Right lobe of liver (tissue), 6 donors: Measurements from ENCODE around the gene PSIP1. TPM values are rescaled to one million over a fixed set of nuclear protein-coding genes. Genes with fewer than 3 reads are reported as not detected.
"Not testable (repeated sequence)": the region's sequence is repeated elsewhere in the genome, so short reads cannot be mapped to it uniquely, and the experiment has no call there.

Experiments used
- ATAC-seq, 4 donors: fragments of 200-7000 bp; cut with Tn5 transposase; one replicate each; pipeline ENCODE4 v1.9.1; 2020; ENCODE audit warnings: mild to moderate bottlenecking in 4 of 4, moderate library complexity in 4 of 4
- DNase-seq, 3 donors: peaks; one replicate each; pipeline ENCODE4 v3.0.0-alpha.2; 2020
- H3K27ac ChIP-seq, 3 donors: fragments of 200-600 bp; one replicate each; pipeline ENCODE4 v1.8.0; 2022
- H3K27me3 ChIP-seq, 2 donors: fragments of 200-600 bp; one replicate each; pipeline ENCODE4 v1.8.0; 2022
- H3K36me3 ChIP-seq, 4 donors: fragments of 200-600 bp; sonication (generic) in 1 of 4; one replicate each; pipeline versions ENCODE4 v1.5.1 to v1.8.0; 2017 to 2022; ENCODE audit warnings: control low read depth in 1 of 4
- H3K4me1 ChIP-seq, 4 donors: fragments of 200-600 bp; sonication (generic) in 1 of 4; one replicate each; pipeline versions ENCODE4 v1.5.1 to v1.8.0; 2017 to 2022; ENCODE audit warnings: control low read depth in 1 of 4
- H3K4me3 ChIP-seq, 3 donors: fragments of 200-600 bp; one replicate each; pipeline ENCODE4 v1.8.0; 2022
- H3K9me3 ChIP-seq, 4 donors: fragments of 200-600 bp; sonication (generic) in 1 of 4; one replicate each; pipeline versions ENCODE4 v1.5.1 to v1.8.0; 2017 to 2022; ENCODE audit warnings: control low read depth in 1 of 4
- CTCF ChIP-seq, 4 donors: fragments of 200-600 bp in 3 of 4; fragments of 450-650 bp in 1 of 4; IDR thresholded peaks; one replicate each; pipeline versions ENCODE4 v1.5.1 to v1.8.0; 2016 to 2022; ENCODE audit warnings: antibody characterized with exemption in 4 of 4, mild to moderate bottlenecking in 2 of 4
- POLR2A ChIP-seq: fragments of 450-650 bp; IDR thresholded peaks from one replicate; pipeline ENCODE4 v1.6.1; 2017; ENCODE audit warnings: antibody characterized with exemption, mild to moderate bottlenecking
- WGBS: methylation state at CpG from one replicate; pipeline ENCODE4 v1.1.6; 2018; ENCODE audit warnings: low coverage, low lambda C conversion rate; ENCODE audit not compliant: insufficient coverage; ENCODE audit errors: missing lambda C conversion rate; 5-methylcytosine and 5-hydroxymethylcytosine counted together
- intact Hi-C, 2 donors: fragments of 100-400 bp; cut with DNase I; formaldehyde crosslinking; loops; one replicate each; pipeline versions ENCODE4 v1.11.2 to v1.14.1; 2022
- total RNA-seq, 6 experiments: library from RNA; depleted of rRNA in 2 of 6; stranded (reverse); fragments of >200 nt in 2 of 6; fragmentation: NEBNext Ultra II Directional in 3 of 6; extraction: Animal tissue kit (Norgen Biotek cat#: 25700) in 3 of 6; gene quantifications; one replicate each; pipeline versions ENCODE4 v1.1.0 to v1.2.4, GENCODE V29; 2016 to 2023
- donor health status: DM: no; HTN: yes; CAD: no.
- donor health status: DM: no; HTN: no; CAD: no.
- donor health status: DM: no; HTN: no; CAD: no.
- donor health status: DM: no; HTN: yes; CAD: no.
- donor health status: DM: no; HTN: yes; CAD: no.

The PSIP1 gene
- total RNA-seq, 6 experiments from 2014 or later, result 8.4 to 19.0 (median 12.0) TPM

- Histone ChIP-seq H3K36me3 (peaks cover 0 to 23% (median 6%) of the 10 kb centered on the region in 4 donors), H3K27me3 (no peaks in the 10 kb centered on the region), H3K9me3 (no peaks in the 10 kb centered on the region), H3K4me1 (no peaks in the 10 kb centered on the region), H3K27ac (no peak overlapping the region), H3K4me3 (no peak overlapping the region)
- DNase-seq (no peak), ATAC-seq (no peak)
- TF ChIP-seq CTCF (IDR thresholded peaks at IDR 0.05) (no peak), POLR2A (no peak)
- WGBS, result 97% methylated on average over 7 of the region's 7 CpGs
- intact Hi-C loops, result no loop called here
Observed at GRCh38 chr9:15438891-15439290, 71.9 kb downstream of the PSIP1 start.

GRCh38 chr9:15433661-15434060 lies 77.1 kb downstream of the PSIP1 start:
- intact Hi-C loops, result no loop called here
- no peak overlapping the region for H3K4me3 ChIP-seq
- ATAC-seq, result no peak
- TF ChIP-seq POLR2A (no peak), CTCF (IDR thresholded peaks at IDR 0.05) (no peak)
- no peak overlapping the region for H3K27ac ChIP-seq
- peaks cover 0 to 15% (median 3%) of the 10 kb centered on the region in 4 donors for H3K36me3 ChIP-seq
- no peaks in the 10 kb centered on the region for H3K9me3 ChIP-seq
- H3K27me3 ChIP-seq, result no peaks in the 10 kb centered on the region
- DNase-seq, result no peak
- WGBS, result 72% methylated on average over 3 of the region's 3 CpGs
- H3K4me1 ChIP-seq, result peaks cover 0 to 7% (median 0%) of the 10 kb centered on the region in 4 donors

- 58% methylated on average over 4 of the region's 4 CpGs for WGBS
- Histone ChIP-seq H3K4me3 (no peak overlapping the region), H3K36me3 (peaks cover 0 to 15% (median 3%) of the 10 kb centered on the region in 4 donors), H3K27ac (no peak overlapping the region), H3K9me3 (no peaks in the 10 kb centered on the region), H3K27me3 (no peaks in the 10 kb centered on the region), H3K4me1 (peaks cover 0 to 7% (median 0%) of the 10 kb centered on the region in 4 donors)
- TF ChIP-seq CTCF (IDR thresholded peaks at IDR 0.05) (no peak), POLR2A (no peak)
- ATAC-seq, result no peak
- no peak for DNase-seq
- intact Hi-C loops, result no loop called here
Observed at GRCh38 chr9:15433191-15433590, 77.6 kb downstream of the PSIP1 start.

- H3K27me3 ChIP-seq, result no peaks in the 10 kb centered on the region
- H3K9me3 ChIP-seq, result no peaks in the 10 kb centered on the region
- WGBS, result 56% methylated on average over 3 of the region's 5 CpGs
- intact Hi-C loops, result no loop called here
- peaks cover 0 to 13% (median 3%) of the 10 kb centered on the region in 4 donors for H3K36me3 ChIP-seq
- ATAC-seq (peak; percentile 67 to 84 (median 80)), DNase-seq (no peak)
- H3K4me3 ChIP-seq, result no peak overlapping the region
- TF ChIP-seq POLR2A (no peak), CTCF (IDR thresholded peaks at IDR 0.05) (no peak)
- H3K4me1 ChIP-seq, result peaks cover 0 to 7% (median 0%) of the 10 kb centered on the region in 4 donors
- H3K27ac ChIP-seq, result no peak overlapping the region
Observed at GRCh38 chr9:15430920-15431844, 79.6 kb downstream of the PSIP1 start.

GRCh38 chr9:15427702-15428101 lies 83.1 kb downstream of the PSIP1 start:
- H3K4me3 ChIP-seq, H3K27me3 ChIP-seq, DNase-seq, intact Hi-C loops, ATAC-seq, H3K9me3 ChIP-seq, H3K27ac ChIP-seq: not testable (repeated sequence)
- peaks cover 0 to 17% (median 0%) of the 10 kb centered on the region in 4 donors for H3K4me1 ChIP-seq
- H3K36me3 ChIP-seq, result peaks cover 0 to 13% (median 0%) of the 10 kb centered on the region in 4 donors
- WGBS, result 87% methylated on average over 7 of the region's 7 CpGs
